Measurements from ENCODE around the gene C12orf76.

C12orf76 gene

DNA sequence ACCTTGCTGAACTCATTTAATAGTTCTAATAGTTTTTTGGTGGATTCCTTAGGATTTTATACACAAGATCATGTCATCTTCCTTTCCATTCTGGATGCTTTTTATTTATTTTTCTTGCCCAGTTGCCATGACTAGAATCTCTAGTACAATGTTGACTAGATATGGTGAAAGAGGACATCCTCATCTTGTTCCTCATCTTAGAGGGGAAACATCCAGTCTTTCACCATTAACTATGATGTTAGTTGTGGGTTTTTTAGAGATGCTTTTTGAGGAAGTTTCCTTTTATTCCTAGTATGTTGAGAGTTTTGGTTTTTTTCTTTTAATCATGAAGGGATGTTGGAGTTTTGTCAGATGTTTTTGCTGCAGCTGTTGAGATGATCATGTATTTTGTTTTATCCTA lies 40.4 kb downstream of the C12orf76 start:
- 0 out of 2 replicates have a peak overlapping the region, but pooled peaks have one; percentile 5 for H3K4me2 ChIP-seq (ENCODE audit: low read length)
- H3K4me1 ChIP-seq (ENCODE audit: low read length): peaks cover 77% of the 10 kb centered on the region
- peaks cover 48% of the 10 kb centered on the region for H3K36me3 ChIP-seq (replicated peaks; ENCODE audit: low read depth, low read length)
- peak overlapping the region; percentile 99 for H3K27ac ChIP-seq (ENCODE audit: low read length)
- TF ChIP-seq EZH2phosphoT487 (IDR thresholded peaks at IDR 0.05; ENCODE audit: low read depth): no peak
- TF ChIP-seq, protein P1, sequence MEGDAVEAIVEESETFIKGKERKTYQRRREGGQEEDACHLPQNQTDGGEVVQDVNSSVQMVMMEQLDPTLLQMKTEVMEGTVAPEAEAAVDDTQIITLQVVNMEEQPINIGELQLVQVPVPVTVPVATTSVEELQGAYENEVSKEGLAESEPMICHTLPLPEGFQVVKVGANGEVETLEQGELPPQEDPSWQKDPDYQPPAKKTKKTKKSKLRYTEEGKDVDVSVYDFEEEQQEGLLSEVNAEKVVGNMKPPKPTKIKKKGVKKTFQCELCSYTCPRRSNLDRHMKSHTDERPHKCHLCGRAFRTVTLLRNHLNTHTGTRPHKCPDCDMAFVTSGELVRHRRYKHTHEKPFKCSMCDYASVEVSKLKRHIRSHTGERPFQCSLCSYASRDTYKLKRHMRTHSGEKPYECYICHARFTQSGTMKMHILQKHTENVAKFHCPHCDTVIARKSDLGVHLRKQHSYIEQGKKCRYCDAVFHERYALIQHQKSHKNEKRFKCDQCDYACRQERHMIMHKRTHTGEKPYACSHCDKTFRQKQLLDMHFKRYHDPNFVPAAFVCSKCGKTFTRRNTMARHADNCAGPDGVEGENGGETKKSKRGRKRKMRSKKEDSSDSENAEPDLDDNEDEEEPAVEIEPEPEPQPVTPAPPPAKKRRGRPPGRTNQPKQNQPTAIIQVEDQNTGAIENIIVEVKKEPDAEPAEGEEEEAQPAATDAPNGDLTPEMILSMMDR (IDR thresholded peaks at IDR 0.05; ENCODE audit: low read depth, low read length): no peak
- H2AFZ ChIP-seq (ENCODE audit: low read depth, low read length): no peak overlapping the region
- H3K79me2 ChIP-seq (ENCODE audit: low read length): peaks cover 96% of the 10 kb centered on the region
- 0 out of 2 replicates have a peak overlapping the region, but pooled peaks have one; percentile 10 for H3K4me3 ChIP-seq (ENCODE audit: low read length)
- no peaks in the 10 kb centered on the region for H3K27me3 ChIP-seq (ENCODE audit: low read depth, low read length)
- no peak overlapping the region for H3K9ac ChIP-seq (ENCODE audit: low read length)
- H4K20me1 ChIP-seq (ENCODE audit: insufficient read depth, low read length): peaks cover 20% of the 10 kb centered on the region
- peaks cover 7% of the 10 kb centered on the region; the same call in 1 of the 2 replicates for H3K9me3 ChIP-seq (ENCODE audit: insufficient read depth, low read length)

DNA sequence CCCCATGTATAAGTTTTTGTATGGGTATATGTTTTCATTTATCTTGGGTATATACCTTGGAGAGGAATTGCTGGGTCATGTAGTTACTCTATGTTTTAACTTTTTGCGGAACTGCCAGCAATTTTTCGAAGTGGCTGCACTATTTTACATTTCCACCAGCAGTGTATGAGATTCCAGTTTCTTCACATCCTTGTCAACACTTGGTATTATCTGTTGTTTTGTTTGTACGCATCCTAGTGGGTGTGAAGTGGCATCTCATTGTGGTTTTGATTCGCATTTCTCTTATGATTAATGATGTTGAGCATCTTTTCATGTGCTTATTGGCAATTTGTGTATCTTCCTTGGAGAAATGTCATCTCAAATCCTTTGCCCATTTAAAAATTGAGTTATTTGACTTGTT lies 42.2 kb downstream of the C12orf76 start:
- peaks cover 36% of the 10 kb centered on the region for H4K20me1 ChIP-seq (ENCODE audit: insufficient read depth, low read length)
- H3K4me2 ChIP-seq (ENCODE audit: low read length): no peak overlapping the region
- H3K79me2 ChIP-seq (ENCODE audit: low read length): peaks cover 99% of the 10 kb centered on the region
- H2AFZ ChIP-seq (ENCODE audit: low read depth, low read length): no peak overlapping the region
- peaks cover 7% of the 10 kb centered on the region; the same call in 1 of the 2 replicates for H3K9me3 ChIP-seq (ENCODE audit: insufficient read depth, low read length)
- no peak overlapping the region for H3K9ac ChIP-seq (ENCODE audit: low read length)
- H3K4me1 ChIP-seq (ENCODE audit: low read length): peaks cover 79% of the 10 kb centered on the region
- no peak overlapping the region for H3K27ac ChIP-seq (ENCODE audit: low read length)
- no peak overlapping the region for H3K4me3 ChIP-seq (ENCODE audit: low read length)
- H3K27me3 ChIP-seq (ENCODE audit: low read depth, low read length): no peaks in the 10 kb centered on the region
- TF ChIP-seq EZH2phosphoT487 (IDR thresholded peaks at IDR 0.05; ENCODE audit: low read depth): no peak
- TF ChIP-seq, protein P1 (IDR thresholded peaks at IDR 0.05; ENCODE audit: low read depth, low read length): no peak
- peaks cover 56% of the 10 kb centered on the region for H3K36me3 ChIP-seq (replicated peaks; ENCODE audit: low read depth, low read length)

DNA sequence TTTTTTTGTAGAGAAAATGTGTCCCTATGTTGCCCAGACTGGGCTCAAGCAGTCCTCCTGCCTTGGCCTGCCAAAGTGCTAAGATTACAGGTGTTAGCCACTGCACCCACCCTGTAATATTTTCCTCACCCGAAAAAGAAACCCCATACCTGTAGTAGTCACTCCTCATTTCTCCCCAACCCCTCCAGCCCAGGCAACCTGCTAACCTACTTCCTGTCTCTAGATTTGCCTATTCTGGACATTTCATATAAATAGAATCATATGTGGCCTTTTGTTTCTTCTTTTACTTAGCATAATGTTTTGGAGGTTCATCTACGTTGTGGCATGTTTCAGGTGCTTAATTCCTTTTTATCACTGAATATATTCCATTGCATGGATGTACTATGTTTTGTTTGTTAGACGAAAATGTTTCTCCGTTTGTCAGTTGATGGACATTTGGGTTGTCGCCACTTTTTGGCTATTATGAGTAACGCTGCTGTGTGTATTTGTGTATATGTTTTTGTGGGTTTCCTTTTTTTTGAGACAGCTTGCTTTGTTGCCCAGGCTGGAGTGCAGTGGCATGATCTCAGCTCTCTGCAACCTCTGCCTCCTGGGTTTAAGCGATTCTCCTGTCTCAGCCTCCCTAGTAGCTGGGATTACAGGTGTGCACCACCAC lies 42.9 kb downstream of the C12orf76 start:
- Histone ChIP-seq H3K4me1 (ENCODE audit: low read length) (peaks cover 76% of the 10 kb centered on the region), H3K27ac (ENCODE audit: low read length) (peak overlapping the region; percentile 45), H3K27me3 (ENCODE audit: low read depth, low read length) (no peaks in the 10 kb centered on the region), H4K20me1 (ENCODE audit: insufficient read depth, low read length) (peaks cover 39% of the 10 kb centered on the region), H3K36me3 (replicated peaks; ENCODE audit: low read depth, low read length) (peaks cover 61% of the 10 kb centered on the region), H2AFZ (ENCODE audit: low read depth, low read length) (no peak overlapping the region), H3K79me2 (ENCODE audit: low read length) (peaks cover 99% of the 10 kb centered on the region), H3K9ac (ENCODE audit: low read length) (no peak overlapping the region), H3K4me2 (ENCODE audit: low read length) (peak overlapping the region; percentile 34), H3K9me3 (ENCODE audit: insufficient read depth, low read length) (peaks cover 7% of the 10 kb centered on the region; the same call in 1 of the 2 replicates), H3K4me3 (ENCODE audit: low read length) (peak overlapping the region; percentile 1; the same call in 1 of the 2 replicates)
- TF ChIP-seq EZH2phosphoT487 (IDR thresholded peaks at IDR 0.05; ENCODE audit: low read depth): no peak
- TF ChIP-seq, protein P1 (IDR thresholded peaks at IDR 0.05; ENCODE audit: low read depth, low read length): no peak

DNA sequence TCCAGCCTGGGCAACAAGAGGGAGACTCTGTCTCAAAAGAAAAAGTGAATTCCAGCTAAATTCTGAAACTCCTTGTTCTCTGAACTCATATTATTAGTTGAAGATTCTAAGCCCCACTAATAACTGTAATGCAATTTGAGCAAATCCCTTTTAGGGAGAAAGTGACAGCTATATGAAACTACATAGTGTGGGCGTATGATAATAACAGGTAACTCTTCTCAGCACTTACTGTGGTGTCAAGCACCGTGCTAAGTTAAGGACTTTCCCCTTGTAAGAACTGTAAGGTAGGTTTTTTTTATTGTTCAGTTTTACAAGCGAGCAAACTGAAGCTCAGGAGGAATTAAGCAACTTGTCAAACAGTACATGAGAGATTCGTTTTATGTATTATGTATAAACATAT lies 43.7 kb downstream of the C12orf76 start:
- H3K36me3 ChIP-seq (replicated peaks; ENCODE audit: low read depth, low read length): peaks cover 68% of the 10 kb centered on the region
- peaks cover 67% of the 10 kb centered on the region for H3K4me1 ChIP-seq (ENCODE audit: low read length)
- H3K9ac ChIP-seq (ENCODE audit: low read length): no peak overlapping the region
- no peak for TF ChIP-seq EZH2phosphoT487 (IDR thresholded peaks at IDR 0.05; ENCODE audit: low read depth)
- TF ChIP-seq, protein P1 (IDR thresholded peaks at IDR 0.05; ENCODE audit: low read depth, low read length): no peak
- peaks cover 99% of the 10 kb centered on the region for H3K79me2 ChIP-seq (ENCODE audit: low read length)
- peaks cover 39% of the 10 kb centered on the region for H4K20me1 ChIP-seq (ENCODE audit: insufficient read depth, low read length)
- H3K27me3 ChIP-seq (ENCODE audit: low read depth, low read length): no peaks in the 10 kb centered on the region
- no peak overlapping the region for H2AFZ ChIP-seq (ENCODE audit: low read depth, low read length)
- 0 out of 2 replicates have a peak overlapping the region, but pooled peaks have one; percentile 9 for H3K4me3 ChIP-seq (ENCODE audit: low read length)
- peaks cover 7% of the 10 kb centered on the region; the same call in 1 of the 2 replicates for H3K9me3 ChIP-seq (ENCODE audit: insufficient read depth, low read length)
- peak overlapping the region; percentile 34 for H3K4me2 ChIP-seq (ENCODE audit: low read length)
- peak overlapping the region; percentile 45 for H3K27ac ChIP-seq (ENCODE audit: low read length)
